NCI-H2196 (cell line): ENCODE results near the gene GPBAR1.

ENCODE experiments used
- DNase-seq: peaks from one replicate; lab custom pipeline; 2025; ENCODE audit not compliant: unreplicated experiment; lab: John Stamatoyannopoulos, UW

The GPBAR1 gene

DNA sequence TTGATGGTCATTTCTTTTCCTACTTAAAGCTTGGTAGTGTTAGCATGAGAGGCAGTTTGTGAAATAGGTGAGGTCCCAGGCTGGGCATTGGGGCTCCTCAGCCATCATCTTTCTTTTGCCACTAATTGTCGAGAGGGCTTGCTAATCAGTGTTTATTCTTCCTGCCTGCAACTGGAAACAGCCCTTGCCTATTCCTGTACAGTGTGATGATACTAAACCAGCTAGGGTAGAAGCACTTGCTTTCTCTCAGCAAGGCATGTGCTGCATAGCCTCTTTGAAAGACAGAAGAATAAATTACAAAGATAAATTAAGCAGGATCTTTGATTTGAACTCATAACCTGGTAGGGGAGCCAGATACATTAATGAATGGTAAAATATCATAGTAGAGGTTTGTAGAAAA is 16.6 kb upstream of the GPBAR1 start:
- no peak for DNase-seq

DNA sequence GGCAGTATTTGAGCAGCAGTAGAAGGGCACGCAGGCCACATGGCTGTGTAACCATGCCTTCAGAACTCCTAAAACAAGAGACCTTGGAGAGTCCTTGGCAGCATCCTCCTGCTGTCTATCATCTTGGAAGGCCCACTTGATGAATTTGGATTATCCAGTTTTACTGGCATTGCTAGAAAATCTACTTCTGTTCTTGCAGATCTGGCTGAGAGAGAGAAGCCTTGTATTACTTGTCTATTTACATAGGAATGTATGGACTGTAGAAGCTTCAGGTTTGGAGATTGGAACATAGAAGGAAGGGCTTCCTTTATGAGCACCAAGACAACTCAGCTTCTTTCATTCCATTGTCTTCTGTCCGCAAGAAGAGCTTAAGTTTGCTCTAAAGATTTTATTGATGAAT is 16.1 kb upstream of the GPBAR1 start:
- no peak for DNase-seq

DNA sequence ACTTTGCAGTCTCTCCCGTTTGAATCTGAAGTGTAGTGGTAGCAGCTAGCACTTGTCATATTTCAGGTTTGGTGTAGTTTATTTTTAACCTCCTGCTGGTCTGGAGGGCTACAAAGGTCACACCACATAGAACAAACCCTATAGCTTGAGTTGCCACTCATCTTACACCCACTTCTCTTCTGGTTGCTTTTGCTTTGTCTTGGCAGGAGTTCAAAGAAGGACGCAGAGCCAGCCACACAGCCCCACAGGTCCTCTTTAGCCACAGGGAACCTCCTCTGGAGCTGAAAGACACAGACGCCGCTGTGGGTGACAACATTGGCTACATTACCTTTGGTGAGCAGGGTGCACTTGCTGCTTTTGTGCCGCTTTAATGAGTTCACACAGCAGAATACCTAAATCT is 15.6 kb upstream of the GPBAR1 start:
- DNase-seq: peak; percentile 25

GRCh38 chr2:218249691-218250090 is 11.1 kb upstream of the GPBAR1 start:
- DNase-seq: no peak

- DNase-seq: no peak
These were observed 8.1 kb upstream of the GPBAR1 start for GRCh38 chr2:218252509-218253231.

- no peak for DNase-seq
These were observed 7.6 kb upstream of the GPBAR1 start for GRCh38 chr2:218253232-218253625.

GRCh38 chr2:218255446-218255845 is 5.4 kb upstream of the GPBAR1 start:
- DNase-seq: no peak

- no peak for DNase-seq
These were observed 4.0 kb upstream of the GPBAR1 start for GRCh38 chr2:218256612-218257350.

DNA sequence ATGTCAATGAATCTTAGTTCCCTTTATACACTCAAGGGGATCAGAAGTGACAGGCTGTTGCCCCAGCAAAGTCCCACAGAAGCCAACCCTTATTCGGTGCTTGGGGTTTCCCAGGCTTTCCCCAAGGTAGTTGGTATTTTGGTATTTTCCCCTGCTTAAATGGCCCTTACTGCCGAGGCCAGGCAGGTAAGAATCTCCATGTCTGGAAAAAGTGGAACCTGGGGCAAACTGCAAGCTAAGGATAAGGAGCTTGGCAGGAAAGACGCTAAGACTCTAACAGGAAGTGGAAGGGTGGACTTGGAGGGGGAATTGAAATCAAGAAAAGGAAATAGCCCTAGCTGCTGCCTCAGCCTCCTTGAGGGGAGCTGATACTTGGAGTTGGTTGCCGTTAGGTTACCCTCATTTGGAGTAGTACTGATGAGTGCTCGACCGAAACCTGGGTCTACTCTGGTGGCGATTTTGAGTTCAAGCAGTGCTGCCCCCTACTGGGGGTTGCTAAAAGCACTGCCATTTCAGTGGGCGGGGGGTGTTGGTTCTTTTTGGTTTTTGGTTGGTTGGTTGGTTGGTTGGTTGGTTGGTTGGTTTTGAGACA is 3.3 kb upstream of the GPBAR1 start:
- peak; percentile 20 for DNase-seq

- no peak for DNase-seq
These were observed 1.5 kb upstream of the GPBAR1 start for GRCh38 chr2:218259099-218259961.

DNA sequence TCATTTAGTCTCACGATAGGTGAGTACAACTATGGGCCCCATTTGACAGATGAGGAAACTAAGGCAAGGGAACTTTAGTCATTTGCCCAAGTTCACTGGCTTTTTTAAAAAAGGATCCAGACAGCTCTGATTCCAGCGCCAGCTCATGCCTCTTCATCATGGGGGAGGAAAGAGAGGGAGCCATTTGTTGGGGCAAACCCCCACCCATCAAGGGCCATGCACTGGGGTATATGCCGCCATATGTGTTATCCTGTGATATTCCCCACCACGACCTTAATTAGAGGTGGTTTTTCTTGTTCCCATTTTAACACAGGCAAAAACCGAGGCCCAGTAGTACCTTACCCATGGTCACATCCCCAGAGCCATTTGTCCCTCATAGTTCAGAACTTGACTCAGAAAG is 649 bp upstream of the GPBAR1 start:
- no peak for DNase-seq

GRCh38 chr2:218261423-218262236 is 815 bp downstream of the GPBAR1 start:
- no peak for DNase-seq

DNA sequence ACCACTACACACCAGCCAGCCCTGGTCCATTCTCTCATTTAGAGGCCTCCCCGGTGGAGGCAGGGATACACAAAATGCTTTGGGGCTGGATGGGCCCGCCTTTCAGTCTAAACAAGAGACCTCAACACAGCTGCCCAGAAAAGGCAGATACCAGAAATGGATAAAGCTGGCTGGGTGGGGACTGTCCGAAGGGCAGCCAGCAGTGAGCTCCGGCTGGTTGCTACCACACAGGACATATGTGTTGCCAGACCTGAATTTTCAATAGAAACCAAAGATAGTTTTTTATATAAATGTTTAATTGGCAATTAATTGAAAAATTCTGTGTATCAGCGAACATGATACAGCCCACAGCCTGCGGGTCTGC is 1.4 kb downstream of the GPBAR1 start:
- DNase-seq: no peak

DNA sequence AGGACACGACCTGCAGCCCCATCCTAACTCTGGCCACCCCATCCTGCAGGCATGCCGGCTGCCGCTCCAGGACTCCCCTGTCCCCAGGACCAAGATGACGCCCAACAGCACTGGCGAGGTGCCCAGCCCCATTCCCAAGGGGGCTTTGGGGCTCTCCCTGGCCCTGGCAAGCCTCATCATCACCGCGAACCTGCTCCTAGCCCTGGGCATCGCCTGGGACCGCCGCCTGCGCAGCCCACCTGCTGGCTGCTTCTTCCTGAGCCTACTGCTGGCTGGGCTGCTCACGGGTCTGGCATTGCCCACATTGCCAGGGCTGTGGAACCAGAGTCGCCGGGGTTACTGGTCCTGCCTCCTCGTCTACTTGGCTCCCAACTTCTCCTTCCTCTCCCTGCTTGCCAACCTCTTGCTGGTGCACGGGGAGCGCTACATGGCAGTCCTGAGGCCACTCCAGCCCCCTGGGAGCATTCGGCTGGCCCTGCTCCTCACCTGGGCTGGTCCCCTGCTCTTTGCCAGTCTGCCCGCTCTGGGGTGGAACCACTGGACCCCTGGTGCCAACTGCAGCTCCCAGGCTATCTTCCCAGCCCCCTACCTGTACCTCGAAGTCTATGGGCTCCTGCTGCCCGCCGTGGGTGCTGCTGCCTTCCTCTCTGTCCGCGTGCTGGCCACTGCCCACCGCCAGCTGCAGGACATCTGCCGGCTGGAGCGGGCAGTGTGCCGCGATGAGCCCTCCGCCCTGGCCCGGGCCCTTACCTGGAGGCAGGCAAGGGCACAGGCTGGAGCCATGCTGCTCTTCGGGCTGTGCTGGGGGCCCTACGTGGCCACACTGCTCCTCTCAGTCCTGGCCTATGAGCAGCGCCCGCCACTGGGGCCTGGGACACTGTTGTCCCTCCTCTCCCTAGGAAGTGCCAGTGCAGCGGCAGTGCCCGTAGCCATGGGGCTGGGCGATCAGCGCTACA is 2.1 kb downstream of the GPBAR1 start:
- no peak for DNase-seq

GRCh38 chr2:218263817-218264641 is 3.2 kb downstream of the GPBAR1 start:
- DNase-seq: no peak

DNA sequence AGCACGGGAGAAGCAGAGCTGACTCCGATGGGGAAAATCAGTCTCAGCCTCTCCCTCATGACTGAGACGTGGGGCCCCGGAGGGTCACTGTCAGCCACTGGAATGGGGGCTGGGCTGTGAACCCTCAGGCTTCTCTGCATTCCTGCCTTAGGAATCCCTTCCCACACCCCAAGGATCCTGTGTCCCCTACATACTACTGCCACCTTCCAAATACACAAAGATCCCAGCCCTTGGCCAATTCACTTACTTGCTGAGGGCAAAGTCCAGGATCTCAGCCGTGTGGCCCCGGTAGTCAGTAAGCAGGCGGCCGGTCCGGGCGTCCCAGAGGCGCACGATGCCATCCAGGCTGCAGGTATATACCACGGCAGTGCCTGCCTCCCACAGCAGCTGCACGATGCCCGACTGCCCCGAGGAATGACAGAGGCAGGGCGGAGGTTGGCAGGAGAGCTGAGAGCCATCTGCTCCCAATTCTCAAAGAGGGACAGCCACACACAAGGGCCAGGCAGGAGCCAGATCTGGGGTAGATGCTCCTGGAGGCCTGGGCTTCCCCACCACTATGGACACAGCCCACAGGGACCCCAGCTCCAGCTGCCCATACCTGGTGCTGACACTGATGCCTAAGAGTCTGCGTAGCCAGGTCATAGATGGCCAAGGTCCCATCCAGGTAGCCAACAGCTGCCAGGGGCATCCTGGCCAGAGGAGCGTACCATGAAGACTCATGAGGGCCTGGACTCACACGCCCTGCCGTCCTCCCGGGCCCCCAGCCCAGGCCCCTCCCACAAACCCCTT is 4.2 kb downstream of the GPBAR1 start:
- no peak for DNase-seq

GRCh38 chr2:218265626-218266025 is 4.8 kb downstream of the GPBAR1 start:
- no peak for DNase-seq
